AG20443 (cell line): ENCODE data around the gene EFNA5.

Experiments used
- DNase-seq: peaks from one replicate; pipeline ENCODE4 v3.0.0; 2012; ENCODE audit warnings: low spot score, mixed read lengths

Gene EFNA5

DNA sequence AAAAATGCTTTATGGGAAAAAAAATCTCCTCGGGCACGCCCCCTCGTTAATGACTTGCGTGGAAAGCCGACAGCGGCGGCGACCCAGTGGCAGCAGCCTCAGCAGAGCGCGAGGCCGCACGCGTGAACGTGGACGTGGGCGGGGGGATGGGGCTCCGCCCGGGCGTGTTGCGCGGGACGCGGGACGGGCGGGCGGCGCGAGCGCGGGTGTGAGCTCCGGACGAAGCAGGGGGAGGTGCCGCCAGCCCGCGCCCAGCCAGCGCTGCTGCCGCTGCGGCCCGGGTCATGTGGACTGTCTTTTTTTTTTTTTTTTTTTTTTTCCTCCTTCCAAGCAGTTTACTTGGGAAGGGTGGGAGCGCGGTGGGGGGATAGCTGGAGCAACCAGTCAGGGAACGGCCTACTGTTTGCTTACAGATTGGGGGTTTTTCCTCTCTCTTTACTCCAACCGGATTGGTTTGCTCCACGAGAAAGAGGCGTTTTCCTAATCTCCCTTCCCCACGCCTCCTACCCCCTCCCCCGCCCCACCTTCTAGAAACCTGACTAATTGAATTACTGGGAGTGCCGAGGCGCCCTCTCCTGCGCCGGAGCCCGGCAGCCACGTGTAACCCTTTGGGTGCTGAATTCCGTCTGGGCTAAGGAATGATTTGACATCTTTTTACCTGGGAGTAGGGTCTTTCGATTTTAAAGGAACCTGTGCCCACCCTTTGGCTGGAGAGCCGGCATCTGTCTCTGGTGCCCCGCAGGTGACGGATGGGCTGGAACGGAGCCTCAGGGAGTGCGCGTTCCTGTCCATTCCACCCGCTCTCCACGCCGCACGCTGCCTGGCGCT, 1.7 kb upstream of the EFNA5 start:
- DNase-seq, result peak; percentile 86

DNA sequence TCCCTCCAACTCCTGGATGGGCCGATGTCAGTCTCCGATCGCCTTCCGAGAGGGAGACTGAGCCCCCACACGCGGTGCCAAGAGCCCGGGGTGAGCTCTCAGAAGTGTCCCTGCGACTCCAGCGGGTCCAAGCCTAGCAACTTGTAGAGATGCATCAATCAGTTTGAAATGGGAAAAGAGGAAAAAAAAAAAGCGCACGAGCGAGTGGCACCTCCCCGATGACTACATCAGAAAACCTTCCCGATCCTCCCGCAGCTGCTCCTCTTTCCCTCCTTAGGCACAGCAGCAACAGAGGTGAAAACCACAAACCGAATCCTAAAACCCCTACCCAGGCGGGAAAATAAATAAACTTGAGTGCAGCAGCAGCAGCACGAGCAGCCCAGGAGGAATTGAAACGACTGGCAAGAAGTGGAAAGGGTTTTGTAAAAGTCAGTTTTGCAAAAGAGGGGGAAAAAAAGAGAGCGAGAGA, 1.0 kb upstream of the EFNA5 start:
- DNase-seq, result peak; percentile 62

GRCh38 chr5:107670087-107670931, 428 bp downstream of the EFNA5 start:
- DNase-seq, result peak; percentile 41

GRCh38 chr5:107669096-107670031, 1.4 kb downstream of the EFNA5 start:
- peak; percentile 21 for DNase-seq

DNA sequence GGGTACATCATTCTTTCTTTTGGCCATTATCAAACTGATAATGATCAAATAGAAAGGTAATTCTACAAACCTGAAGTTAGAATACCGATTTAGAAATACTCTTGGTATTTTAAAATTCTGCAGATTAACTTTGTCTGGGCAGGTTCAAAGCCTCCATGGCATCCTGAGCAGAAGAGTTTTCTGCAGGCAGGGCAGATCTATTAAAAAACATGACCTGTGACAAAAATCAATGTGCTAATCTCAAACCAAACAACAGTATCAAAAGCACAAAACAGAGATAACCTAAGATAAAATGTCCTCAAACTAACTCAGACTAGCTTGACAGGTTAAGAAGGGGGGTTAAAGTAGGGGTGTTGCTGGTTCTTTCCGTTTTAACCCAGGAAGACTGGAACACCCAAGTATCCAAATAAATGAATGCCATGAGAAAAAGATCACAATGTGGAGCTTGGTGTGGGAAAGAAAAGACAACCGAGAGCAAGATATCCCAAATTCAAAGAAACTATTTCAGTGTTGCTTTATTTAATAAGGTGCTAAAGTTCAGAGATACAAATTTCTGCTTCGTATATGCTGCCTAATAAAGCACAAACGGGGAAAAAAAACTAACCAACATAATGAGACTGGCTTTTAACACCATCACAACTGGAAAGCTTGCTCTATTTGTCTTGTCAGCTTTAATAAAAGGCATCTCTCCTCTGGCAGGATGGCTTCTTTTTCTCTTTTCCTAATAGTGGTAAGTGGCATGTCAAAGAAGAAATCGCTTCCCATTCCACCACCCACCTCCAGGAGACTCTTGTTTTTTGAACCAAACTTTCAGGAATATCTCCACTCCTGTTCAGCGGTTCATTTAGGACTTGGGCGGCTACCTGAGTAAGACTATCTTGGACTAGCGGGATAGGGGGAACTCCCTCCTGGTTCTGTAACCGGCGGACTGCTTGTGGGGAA, 2.3 kb downstream of the EFNA5 start:
- no peak for DNase-seq

DNA sequence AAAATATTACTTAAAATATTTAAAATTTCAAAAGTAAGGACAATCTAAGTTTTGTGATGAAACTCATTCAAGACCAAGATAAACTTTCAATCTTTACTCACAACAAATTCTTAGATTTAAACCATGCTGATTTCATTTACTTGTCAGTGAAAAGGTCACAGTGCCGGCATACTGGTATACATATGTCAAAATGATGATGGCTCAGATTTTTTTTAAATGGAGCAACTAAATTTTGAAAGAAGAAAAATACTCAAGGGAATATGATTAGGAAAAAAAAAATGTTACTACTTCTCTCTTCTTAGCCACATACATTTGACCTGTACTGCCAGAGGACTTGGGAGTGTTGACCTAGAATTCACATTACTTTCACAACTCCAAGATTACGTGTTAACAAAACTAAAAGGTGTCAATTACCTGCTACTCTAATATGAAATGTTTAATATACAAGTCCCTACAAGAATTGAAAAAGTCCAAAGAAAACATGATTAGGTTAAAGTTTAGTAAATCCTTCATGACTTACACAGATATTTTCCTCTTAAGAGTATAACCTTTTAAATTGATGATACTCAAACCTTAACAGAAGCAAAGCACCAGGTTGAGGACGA, 4.6 kb downstream of the EFNA5 start:
- no peak for DNase-seq

- no peak for DNase-seq
Observed at GRCh38 chr5:107665036-107665570, 5.6 kb downstream of the EFNA5 start.

DNA sequence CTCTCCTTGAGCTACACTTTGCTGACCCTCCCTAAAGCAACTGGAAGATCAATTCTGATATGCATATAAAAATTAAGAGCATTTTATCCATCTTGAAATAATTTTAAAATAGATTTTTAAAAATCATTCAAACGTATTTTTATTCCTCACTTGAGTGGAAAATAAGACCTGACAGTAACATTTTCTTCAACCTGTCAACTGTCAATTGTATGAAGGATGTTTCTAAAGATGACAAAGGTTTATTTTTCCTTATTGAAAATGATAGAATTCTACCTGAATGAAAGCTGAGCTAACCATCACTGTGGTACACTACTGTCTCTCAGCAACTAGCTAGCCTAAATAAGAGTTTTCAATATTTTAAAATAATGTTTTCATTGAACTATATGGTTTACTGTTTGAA, 7.0 kb downstream of the EFNA5 start:
- no peak for DNase-seq

DNA sequence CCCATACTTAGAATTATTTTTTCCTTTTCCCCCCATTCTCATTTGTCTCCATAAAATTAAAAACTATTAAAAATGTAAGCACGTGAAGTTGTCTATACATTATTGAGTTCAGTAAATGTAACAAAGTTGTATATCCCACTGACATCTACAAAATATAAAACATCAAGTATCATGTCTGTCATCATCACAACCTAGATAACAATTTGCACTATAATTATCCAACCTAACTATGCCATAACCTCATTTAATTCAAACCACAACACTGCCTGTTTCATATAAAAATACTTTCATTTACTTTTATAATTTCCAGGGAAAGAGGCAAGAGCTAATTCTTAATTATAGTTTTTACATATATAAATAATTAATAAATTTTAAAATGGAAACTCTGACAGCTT, 9.1 kb downstream of the EFNA5 start:
- DNase-seq, result no peak

DNA sequence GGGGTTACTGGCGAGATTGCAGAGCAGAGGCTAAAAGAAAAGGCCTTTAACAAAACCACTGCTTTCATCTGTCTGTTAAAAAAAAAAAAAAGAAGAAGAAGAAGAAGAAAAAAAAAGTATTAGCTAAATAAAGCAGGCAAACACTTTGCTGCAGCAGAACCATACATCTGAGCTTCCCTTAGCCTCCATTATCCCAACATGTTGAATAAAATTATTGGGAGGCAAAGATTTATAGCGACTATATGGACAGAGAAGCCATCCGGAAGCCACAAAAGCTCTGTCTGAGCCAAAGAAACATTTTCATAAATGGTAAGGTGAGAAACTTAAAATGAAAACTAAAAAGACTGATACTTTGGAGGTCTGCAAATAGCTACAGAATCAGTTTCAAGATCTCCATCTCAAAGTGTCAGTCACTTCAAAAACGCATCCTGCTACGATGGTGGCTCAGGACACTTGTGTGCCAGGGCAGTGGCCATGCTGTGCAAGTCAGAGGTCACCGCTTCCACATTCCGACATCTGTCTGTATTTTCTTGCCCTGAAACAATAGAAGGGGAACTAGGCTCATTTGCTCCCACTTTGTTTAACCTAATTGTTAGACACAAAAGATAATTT, 9.6 kb downstream of the EFNA5 start:
- DNase-seq, result no peak

DNA sequence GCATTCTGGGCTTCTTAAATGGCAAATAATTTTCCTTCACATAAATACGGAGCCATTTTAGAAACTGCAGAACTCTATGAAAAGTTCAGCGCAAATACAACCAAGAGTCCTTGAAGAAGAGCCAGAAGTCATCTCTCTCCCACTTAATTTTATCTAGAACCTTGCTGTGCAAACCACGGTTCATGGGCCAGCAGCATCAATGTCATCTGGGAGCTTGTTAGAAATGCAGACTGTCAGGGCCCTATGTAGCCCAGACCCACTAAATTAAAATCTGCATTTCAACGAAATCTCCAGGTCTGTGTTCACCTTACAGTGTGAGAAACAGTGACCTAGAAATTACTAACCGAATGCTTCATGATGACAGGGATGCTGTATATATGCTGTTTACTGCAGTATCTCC, 12.2 kb downstream of the EFNA5 start:
- DNase-seq, result no peak

- DNase-seq, result no peak
Observed at GRCh38 chr5:107655831-107656230, 14.9 kb downstream of the EFNA5 start.

- no peak for DNase-seq
Observed at GRCh38 chr5:107654827-107655226, 15.9 kb downstream of the EFNA5 start.

- no peak for DNase-seq
Observed at GRCh38 chr5:107653685-107654084, 17.1 kb downstream of the EFNA5 start.

DNA sequence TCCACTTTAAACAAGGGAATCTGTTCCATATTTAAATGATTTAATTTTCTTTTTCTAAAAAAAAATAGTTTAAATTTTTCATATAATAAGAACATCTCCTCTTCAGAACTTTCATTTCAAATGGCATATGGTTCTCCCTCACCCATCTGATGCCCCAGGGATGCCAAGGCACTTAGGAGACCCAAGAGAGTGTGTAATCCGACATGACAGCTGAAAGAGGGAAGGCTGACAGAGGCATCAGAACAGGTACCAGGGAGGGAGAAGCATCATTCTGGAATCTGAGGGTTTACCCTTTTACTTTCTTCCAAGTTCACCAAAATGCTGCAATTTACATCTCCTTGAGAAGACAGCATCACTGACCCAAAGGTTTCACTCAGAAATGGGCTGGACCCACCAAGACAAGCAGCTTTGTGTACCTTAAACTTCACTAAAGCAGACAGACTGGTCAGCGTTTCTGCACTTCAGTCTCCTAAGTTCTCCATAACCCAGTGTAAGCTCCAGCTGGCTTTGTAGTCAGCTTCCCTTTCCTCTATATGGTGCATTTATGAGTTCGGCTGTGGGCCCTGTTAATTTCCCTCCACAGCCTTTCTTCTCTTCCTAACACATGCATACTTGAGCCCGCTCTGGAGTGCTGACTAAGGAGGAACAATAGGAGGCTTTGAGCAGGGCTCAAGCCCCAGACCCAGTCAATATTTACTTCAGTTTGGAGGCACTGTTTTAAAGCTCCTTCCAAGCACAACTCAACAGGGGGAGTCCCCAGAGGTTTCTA, 17.7 kb downstream of the EFNA5 start:
- DNase-seq, result no peak

GRCh38 chr5:107652408-107652807, 18.3 kb downstream of the EFNA5 start:
- DNase-seq, result no peak

GRCh38 chr5:107651325-107651724, 19.4 kb downstream of the EFNA5 start:
- no peak for DNase-seq

- no peak for DNase-seq
Observed at GRCh38 chr5:107646418-107646817, 24.3 kb downstream of the EFNA5 start.

DNA sequence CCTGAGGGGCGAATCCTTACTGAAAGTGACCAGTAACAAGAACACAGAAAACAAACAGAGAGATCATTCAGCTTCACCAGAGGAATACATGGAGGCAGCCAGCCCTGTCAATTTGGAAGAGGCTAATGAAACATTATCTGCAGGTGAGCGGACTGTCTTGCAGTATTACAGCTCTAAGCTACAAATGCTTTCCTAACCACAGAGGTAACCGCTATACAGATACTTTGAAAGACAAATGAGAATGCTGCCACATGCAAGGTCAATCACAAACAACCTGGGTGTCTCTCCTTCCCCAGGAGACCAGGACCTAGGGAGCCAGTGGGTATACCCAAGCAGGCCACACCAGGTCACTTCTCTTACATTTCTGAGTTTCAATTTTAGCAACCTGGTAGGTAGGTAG, 30.2 kb downstream of the EFNA5 start:
- no peak for DNase-seq
